GM20000 (cell line): ENCODE data around the gene BTN1A1.
A peak's percentile ranks its signal among the peaks of the same experiment; 100 is the strongest.

Source experiments
- DNase-seq: peaks from one replicate; pipeline ENCODE4 v3.0.0; 2012; ENCODE audit warnings: low spot score
- TF ChIP-seq, protein P1 (sequence below): IDR thresholded peaks from 2 replicates; pipeline ENCODE4 v1.5.1; 2012; ENCODE audit warnings: mild to moderate bottlenecking, control low read depth; ENCODE audit errors: extremely low read depth, missing control alignments

Gene BTN1A1, protein sequence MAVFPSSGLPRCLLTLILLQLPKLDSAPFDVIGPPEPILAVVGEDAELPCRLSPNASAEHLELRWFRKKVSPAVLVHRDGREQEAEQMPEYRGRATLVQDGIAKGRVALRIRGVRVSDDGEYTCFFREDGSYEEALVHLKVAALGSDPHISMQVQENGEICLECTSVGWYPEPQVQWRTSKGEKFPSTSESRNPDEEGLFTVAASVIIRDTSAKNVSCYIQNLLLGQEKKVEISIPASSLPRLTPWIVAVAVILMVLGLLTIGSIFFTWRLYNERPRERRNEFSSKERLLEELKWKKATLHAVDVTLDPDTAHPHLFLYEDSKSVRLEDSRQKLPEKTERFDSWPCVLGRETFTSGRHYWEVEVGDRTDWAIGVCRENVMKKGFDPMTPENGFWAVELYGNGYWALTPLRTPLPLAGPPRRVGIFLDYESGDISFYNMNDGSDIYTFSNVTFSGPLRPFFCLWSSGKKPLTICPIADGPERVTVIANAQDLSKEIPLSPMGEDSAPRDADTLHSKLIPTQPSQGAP

DNA sequence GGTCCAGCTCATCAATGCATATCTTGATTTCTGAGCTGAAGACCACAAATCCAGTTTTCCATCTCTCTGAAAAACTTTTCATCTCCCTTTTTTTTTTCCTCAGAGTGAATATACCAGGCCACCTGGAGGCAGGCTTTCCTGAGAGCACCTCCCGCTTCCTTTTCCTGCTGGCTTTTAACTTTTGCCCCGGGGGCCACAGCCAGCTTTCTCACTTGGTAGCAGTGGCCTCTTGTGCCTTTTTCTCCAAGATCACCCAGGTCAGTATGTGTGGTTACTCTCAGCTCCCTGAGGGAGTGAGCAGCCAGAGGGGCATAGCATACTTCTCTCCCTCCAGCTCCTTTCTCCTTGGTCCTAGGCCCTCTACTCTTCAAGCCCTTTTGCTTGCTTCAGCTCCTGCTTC, at the start of gene BTN1A1:
TSS of gene BTN1A1 (plus strand) at position 202 of the 400 bp plus-strand sequence. CDS start 984 bp downstream, outside the sequence.
- no peak for DNase-seq
- TF ChIP-seq, protein P1, sequence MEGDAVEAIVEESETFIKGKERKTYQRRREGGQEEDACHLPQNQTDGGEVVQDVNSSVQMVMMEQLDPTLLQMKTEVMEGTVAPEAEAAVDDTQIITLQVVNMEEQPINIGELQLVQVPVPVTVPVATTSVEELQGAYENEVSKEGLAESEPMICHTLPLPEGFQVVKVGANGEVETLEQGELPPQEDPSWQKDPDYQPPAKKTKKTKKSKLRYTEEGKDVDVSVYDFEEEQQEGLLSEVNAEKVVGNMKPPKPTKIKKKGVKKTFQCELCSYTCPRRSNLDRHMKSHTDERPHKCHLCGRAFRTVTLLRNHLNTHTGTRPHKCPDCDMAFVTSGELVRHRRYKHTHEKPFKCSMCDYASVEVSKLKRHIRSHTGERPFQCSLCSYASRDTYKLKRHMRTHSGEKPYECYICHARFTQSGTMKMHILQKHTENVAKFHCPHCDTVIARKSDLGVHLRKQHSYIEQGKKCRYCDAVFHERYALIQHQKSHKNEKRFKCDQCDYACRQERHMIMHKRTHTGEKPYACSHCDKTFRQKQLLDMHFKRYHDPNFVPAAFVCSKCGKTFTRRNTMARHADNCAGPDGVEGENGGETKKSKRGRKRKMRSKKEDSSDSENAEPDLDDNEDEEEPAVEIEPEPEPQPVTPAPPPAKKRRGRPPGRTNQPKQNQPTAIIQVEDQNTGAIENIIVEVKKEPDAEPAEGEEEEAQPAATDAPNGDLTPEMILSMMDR: no peak

DNA sequence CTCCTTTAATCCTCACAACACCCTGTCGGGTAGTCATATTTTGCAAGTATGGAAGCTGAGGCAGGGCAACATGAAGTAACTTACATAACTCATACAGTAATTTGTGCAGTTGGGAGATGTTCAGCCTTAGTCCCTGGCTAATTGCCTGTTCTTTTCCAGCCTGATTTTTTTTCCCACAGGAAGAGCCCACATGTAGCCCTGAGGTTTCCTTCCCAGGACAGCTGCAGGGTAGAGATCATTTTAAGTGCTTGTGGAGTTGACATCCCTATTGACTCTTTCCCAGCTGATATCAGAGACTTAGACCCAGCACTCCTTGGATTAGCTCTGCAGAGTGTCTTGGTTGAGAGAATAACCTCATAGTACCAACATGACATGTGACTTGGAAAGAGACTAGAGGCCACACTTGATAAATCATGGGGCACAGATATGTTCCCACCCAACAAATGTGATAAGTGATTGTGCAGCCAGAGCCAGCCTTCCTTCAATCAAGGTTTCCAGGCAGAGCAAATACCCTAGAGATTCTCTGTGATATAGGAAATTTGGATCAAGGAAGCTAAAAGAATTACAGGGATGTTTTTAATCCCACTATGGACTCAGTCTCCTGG, 47.4 kb upstream of the BTN1A1 start:
- TF ChIP-seq, protein P1: no peak
- DNase-seq: no peak

DNA sequence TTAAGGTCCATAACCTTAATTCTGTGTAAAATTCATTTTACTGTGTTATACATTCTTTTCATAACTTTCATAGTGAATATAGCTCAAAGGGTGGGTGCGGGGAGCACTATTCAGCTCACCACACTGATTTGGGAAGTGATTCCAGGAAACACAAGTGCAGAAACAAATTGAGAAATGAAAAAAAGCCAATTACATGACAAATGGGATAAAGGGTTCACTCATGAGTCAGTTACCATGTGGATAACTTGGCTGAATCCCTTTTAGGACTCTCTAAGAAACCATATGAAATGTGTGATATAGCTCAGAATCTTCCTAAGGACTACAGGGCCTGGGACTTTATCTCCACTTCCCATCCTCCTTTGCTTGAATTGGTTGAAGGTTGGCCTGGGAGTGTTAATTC, 45.5 kb upstream of the BTN1A1 start:
- DNase-seq: no peak
- TF ChIP-seq, protein P1: no peak

DNA sequence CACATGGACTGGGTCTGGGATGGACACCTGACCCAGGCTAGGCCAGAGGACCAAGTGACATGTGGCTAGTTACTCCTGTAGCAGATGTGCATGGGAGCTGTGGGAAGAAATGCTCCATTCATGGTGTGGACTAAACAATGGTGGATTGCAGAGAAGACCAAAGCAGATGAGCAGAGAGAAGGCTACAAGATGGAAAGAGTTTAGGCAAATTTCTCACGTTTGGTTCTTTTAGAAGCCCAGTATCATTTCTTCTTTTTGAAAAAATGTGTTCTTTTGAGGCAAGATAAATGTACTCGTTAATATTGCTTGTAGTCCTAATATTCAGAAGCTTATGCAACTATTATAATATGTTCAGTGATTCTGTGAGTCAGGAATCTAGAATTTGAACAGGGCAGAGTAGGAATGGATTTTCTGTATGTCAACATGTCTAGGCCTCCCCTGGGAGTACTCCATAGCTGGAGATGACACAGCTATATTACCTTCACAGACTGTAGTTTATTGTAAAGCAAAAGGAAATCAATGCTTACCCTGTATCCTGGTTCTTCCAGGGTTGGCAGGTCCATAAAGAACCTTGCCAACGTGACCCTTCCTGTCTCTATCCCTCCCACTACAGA, 44.6 kb upstream of the BTN1A1 start:
- TF ChIP-seq, protein P1: no peak
- no peak for DNase-seq

DNA sequence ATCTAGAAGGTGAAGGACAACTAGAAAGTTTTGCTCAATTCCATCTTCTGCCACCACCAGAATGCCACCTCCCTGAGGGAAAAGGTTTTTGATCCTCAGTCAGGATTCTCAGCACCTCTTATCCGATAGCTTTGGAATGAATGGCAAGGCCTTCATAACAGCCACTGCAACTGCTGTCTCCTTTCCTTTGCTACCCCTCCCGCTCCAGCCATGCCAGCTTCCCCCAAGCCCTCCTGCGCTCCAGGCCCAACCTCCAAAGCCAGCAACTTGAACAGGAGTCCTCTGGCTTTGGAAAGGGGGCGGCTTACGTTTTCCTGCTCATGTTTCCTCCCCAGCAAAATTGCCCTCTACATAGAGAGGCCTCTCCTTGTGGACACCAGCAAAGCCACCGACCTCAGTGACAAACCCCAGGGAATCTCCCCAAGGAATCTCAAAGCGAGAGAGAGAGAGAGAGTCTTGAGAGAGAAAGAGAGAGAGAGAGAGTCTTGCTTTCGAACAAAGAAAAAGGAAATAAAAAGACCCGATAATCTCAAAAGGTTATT, 42.8 kb upstream of the BTN1A1 start:
- TF ChIP-seq, protein P1: no peak
- DNase-seq: no peak

DNA sequence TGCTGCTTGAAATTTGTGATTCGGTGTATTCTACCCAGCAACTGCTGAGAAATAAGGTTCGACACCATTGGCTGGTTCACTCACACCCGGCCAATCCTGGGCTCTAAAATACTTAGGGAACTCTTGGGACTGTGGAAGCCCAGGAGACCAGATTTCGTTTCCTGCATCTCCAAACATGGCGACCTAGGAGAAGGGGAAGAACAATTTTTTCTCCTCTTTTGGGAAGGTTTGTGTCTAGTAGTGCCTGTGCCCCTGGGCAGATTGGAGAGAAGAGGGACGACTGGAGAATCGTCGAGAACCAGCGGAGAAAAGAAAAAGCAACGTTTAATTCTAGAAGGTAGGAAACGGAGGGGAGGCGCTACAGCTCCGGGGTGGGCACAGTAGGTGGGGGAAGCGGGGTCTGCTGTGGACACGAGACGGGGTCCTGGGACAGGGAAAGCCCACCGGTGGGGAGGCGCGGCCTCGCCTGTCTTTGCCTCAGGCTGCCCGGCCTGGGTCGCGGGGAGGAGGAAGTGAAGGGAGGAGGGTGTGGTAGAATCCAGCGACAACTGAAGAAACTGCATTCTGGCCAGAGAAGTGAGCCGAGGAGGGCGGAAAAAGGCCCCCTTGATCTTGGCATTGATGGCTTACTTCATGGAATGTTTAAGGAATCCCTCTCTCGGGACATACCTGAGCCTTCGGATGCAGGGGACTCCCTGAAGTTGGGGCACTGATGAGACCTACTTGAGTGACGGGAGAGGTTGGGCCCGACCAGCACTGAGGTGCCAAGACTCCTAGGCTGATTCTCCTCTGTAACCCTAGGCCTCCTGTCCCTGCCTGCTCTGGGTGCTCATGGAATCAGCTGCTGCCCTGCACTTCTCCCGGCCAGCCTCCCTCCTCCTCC, 42.1 kb upstream of the BTN1A1 start, which contains the start of gene BTN2A1:
TSS of gene BTN2A1 (plus strand) at position 150 of the 883 bp plus-strand sequence. CDS start at position 832, 682 bp downstream.
- peak; percentile 79 for DNase-seq
- TF ChIP-seq, protein P1: no peak
